Measurements from ENCODE around the gene ZNF827.

GRCh38 chr4:145829629-145830395 lies 108.8 kb downstream of the ZNF827 start:
- no peak for TF ChIP-seq ELK4 (CRISPR knock-in tag; IDR thresholded peaks at IDR 0.05; ENCODE audit: borderline replicate concordance)
- no peak for TF ChIP-seq FOXO1 (CRISPR knock-in tag; IDR thresholded peaks at IDR 0.05)
- TF ChIP-seq, protein P1, sequence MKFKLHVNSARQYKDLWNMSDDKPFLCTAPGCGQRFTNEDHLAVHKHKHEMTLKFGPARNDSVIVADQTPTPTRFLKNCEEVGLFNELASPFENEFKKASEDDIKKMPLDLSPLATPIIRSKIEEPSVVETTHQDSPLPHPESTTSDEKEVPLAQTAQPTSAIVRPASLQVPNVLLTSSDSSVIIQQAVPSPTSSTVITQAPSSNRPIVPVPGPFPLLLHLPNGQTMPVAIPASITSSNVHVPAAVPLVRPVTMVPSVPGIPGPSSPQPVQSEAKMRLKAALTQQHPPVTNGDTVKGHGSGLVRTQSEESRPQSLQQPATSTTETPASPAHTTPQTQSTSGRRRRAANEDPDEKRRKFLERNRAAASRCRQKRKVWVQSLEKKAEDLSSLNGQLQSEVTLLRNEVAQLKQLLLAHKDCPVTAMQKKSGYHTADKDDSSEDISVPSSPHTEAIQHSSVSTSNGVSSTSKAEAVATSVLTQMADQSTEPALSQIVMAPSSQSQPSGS (CRISPR knock-in tag; IDR thresholded peaks at IDR 0.05), result no peak
- TF ChIP-seq CHD4 (IDR thresholded peaks at IDR 0.05; ENCODE audit: borderline replicate concordance, low read length), result no peak
- TF ChIP-seq CTCF (CRISPR knock-in tag; IDR thresholded peaks at IDR 0.05), result no peak
- TF ChIP-seq ZNF713 (CRISPR knock-in tag; IDR thresholded peaks at IDR 0.05), result no peak
- TF ChIP-seq ZNF225 (CRISPR knock-in tag; IDR thresholded peaks at IDR 0.05), result no peak
- TF ChIP-seq, protein P2, sequence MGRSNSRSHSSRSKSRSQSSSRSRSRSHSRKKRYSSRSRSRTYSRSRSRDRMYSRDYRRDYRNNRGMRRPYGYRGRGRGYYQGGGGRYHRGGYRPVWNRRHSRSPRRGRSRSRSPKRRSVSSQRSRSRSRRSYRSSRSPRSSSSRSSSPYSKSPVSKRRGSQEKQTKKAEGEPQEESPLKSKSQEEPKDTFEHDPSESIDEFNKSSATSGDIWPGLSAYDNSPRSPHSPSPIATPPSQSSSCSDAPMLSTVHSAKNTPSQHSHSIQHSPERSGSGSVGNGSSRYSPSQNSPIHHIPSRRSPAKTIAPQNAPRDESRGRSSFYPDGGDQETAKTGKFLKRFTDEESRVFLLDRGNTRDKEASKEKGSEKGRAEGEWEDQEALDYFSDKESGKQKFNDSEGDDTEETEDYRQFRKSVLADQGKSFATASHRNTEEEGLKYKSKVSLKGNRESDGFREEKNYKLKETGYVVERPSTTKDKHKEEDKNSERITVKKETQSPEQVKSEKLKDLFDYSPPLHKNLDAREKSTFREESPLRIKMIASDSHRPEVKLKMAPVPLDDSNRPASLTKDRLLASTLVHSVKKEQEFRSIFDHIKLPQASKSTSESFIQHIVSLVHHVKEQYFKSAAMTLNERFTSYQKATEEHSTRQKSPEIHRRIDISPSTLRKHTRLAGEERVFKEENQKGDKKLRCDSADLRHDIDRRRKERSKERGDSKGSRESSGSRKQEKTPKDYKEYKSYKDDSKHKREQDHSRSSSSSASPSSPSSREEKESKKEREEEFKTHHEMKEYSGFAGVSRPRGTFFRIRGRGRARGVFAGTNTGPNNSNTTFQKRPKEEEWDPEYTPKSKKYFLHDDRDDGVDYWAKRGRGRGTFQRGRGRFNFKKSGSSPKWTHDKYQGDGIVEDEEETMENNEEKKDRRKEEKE (IDR thresholded peaks at IDR 0.05), result no peak
- no peak for TF ChIP-seq ZNF235 (CRISPR knock-in tag; IDR thresholded peaks at IDR 0.05; ENCODE audit: borderline replicate concordance)
- no peak for TF ChIP-seq ZNF891 (CRISPR knock-in tag; IDR thresholded peaks at IDR 0.05)
- no peak for TF ChIP-seq ZBTB20 (CRISPR knock-in tag; IDR thresholded peaks at IDR 0.05; ENCODE audit: borderline replicate concordance, low read depth)
- no peak for TF ChIP-seq SMAD1 (CRISPR knock-in tag; IDR thresholded peaks at IDR 0.05; ENCODE audit: borderline replicate concordance, low read depth)

Data from HepG2 (cell line).